NCI-H146 (cell line): ENCODE measurements around the gene FEZ2.
"Not testable (repeated sequence)": the region's sequence is repeated elsewhere in the genome, so short reads cannot be mapped to it uniquely, and the experiment has no call there.

Source experiments
- DNase-seq: peaks from one replicate; lab custom pipeline; 2025; lab: John Stamatoyannopoulos, UW

Gene FEZ2

GRCh38 chr2:36597532-36598377 is at the start of gene FEZ2:
Gene FEZ2 (minus strand): TSS chr2:36598168. CDS start chr2:36598142, 26 bp downstream.
- peak; percentile 92 for DNase-seq

- DNase-seq = no peak
These were observed 37.1 kb upstream of the FEZ2 start for GRCh38 chr2:36634981-36635597.

- no peak for DNase-seq
These were observed 35.6 kb upstream of the FEZ2 start for GRCh38 chr2:36633470-36634092.

- DNase-seq = no peak
These were observed 28.8 kb upstream of the FEZ2 start for GRCh38 chr2:36626756-36627155.

- no peak for DNase-seq
These were observed 28.1 kb upstream of the FEZ2 start for GRCh38 chr2:36626071-36626470.

GRCh38 chr2:36625304-36625703 is 27.3 kb upstream of the FEZ2 start:
- DNase-seq = no peak

GRCh38 chr2:36620321-36620720 is 22.4 kb upstream of the FEZ2 start:
- no peak for DNase-seq

GRCh38 chr2:36618381-36618780 is 20.4 kb upstream of the FEZ2 start:
- peak; percentile 74 for DNase-seq

- DNase-seq = no peak
These were observed 19.0 kb upstream of the FEZ2 start for GRCh38 chr2:36616947-36617346.

GRCh38 chr2:36615222-36615621 is 17.3 kb upstream of the FEZ2 start:
- DNase-seq = no peak

GRCh38 chr2:36613801-36614200 is 15.8 kb upstream of the FEZ2 start:
- no peak for DNase-seq

GRCh38 chr2:36611316-36611990 is 13.5 kb upstream of the FEZ2 start:
- no peak for DNase-seq

- DNase-seq = peak; percentile 4
These were observed 11.5 kb upstream of the FEZ2 start for GRCh38 chr2:36609507-36609906.

GRCh38 chr2:36607947-36608346 is 10.0 kb upstream of the FEZ2 start:
- DNase-seq = no peak

GRCh38 chr2:36606925-36607324 is 9.0 kb upstream of the FEZ2 start:
- DNase-seq = no peak

GRCh38 chr2:36605273-36605672 is 7.3 kb upstream of the FEZ2 start:
- no peak for DNase-seq

- DNase-seq = not testable (repeated sequence)
These were observed 5.7 kb upstream of the FEZ2 start for GRCh38 chr2:36603629-36604028.

- peak; percentile 22 for DNase-seq
These were observed 901 bp downstream of the FEZ2 start for GRCh38 chr2:36597003-36597531.

GRCh38 chr2:36596397-36596796 is 1.6 kb downstream of the FEZ2 start:
- DNase-seq = no peak

- no peak for DNase-seq
These were observed 3.1 kb downstream of the FEZ2 start for GRCh38 chr2:36594849-36595248.

- no peak for DNase-seq
These were observed 8.7 kb downstream of the FEZ2 start for GRCh38 chr2:36589230-36589630.

GRCh38 chr2:36587556-36587955 is 10.4 kb downstream of the FEZ2 start:
- no peak for DNase-seq
